Activated T-helper 1 cell treated with Interleukin-2 at 50 U/mL for 16 hours (primary cell): ENCODE measurements around the gene AHCYL2.
"Not testable (repeated sequence)": the region's sequence is repeated elsewhere in the genome, so short reads cannot be mapped to it uniquely, and the experiment has no call there.

Experiments
- DNase-seq: peaks from one replicate; pipeline ENCODE4 v3.0.0-alpha.2; 2020; ENCODE audit warnings: low read depth

AHCYL2 gene

GRCh38 chr7:129426482-129426881, 201.7 kb downstream of the AHCYL2 start:
- no peak for DNase-seq

GRCh38 chr7:129427526-129428045, 202.8 kb downstream of the AHCYL2 start:
- DNase-seq: no peak

- no peak for DNase-seq
These were observed 207.2 kb downstream of the AHCYL2 start for GRCh38 chr7:129431911-129432643.

GRCh38 chr7:129433847-129434674, 209.2 kb downstream of the AHCYL2 start, which contains the start of gene STRIP2:
Gene STRIP2, plus strand, starts transcription at chr7:129434432. Its CDS starts 41 bp downstream, at chr7:129434473.
- peak; percentile 82 for DNase-seq

GRCh38 chr7:129434675-129435318, 210.0 kb downstream of the AHCYL2 start:
- no peak for DNase-seq

- DNase-seq: no peak
These were observed 210.6 kb downstream of the AHCYL2 start for GRCh38 chr7:129435414-129435829.

- no peak for DNase-seq
These were observed 211.6 kb downstream of the AHCYL2 start for GRCh38 chr7:129436335-129436923.

- no peak for DNase-seq
These were observed 212.4 kb downstream of the AHCYL2 start for GRCh38 chr7:129437190-129437589.

GRCh38 chr7:129438281-129438838, 213.5 kb downstream of the AHCYL2 start:
- DNase-seq: no peak

- DNase-seq: no peak
These were observed 214.2 kb downstream of the AHCYL2 start for GRCh38 chr7:129438839-129439651.

GRCh38 chr7:129439963-129440625, 215.3 kb downstream of the AHCYL2 start:
- DNase-seq: no peak

- no peak for DNase-seq
These were observed 218.8 kb downstream of the AHCYL2 start for GRCh38 chr7:129443612-129444011.

GRCh38 chr7:129444776-129445175, 219.9 kb downstream of the AHCYL2 start:
- DNase-seq: not testable (repeated sequence)

- not testable (repeated sequence) for DNase-seq
These were observed 222.1 kb downstream of the AHCYL2 start for GRCh38 chr7:129446925-129447324.

GRCh38 chr7:129447445-129447844, 222.6 kb downstream of the AHCYL2 start:
- not testable (repeated sequence) for DNase-seq

- not testable (repeated sequence) for DNase-seq
These were observed 223.8 kb downstream of the AHCYL2 start for GRCh38 chr7:129448608-129449007.

- DNase-seq: no peak
These were observed 225.5 kb downstream of the AHCYL2 start for GRCh38 chr7:129450295-129450694.

- DNase-seq: no peak
These were observed 227.9 kb downstream of the AHCYL2 start for GRCh38 chr7:129452589-129453231.

- no peak for DNase-seq
These were observed 228.8 kb downstream of the AHCYL2 start for GRCh38 chr7:129453510-129454248.
